WTC11 (cell line): ENCODE data around the gene TP73. TPM values are rescaled to one million over a fixed set of nuclear protein-coding genes. Genes with fewer than 3 reads are reported as not detected.

ENCODE experiments used
- ATAC-seq: fragments of 200-7000 bp; cut with Tn5 transposase; 2 replicates; pipeline ENCODE4 v1.10.0; 2021; ENCODE audit warnings: mild to moderate bottlenecking, moderate library complexity
- CTCF ChIA-PET: fragments of 300-600 bp; sonication (Branson Sonifier 250); formaldehyde crosslinking; loops from one replicate; lab custom pipeline; 2021; ENCODE audit warnings: antibody characterized with exemption; lab: Charles Lee
- POLR2A ChIA-PET: fragments of 350-600 bp; sonication (Branson Sonifier 250); formaldehyde crosslinking; loops from one replicate; lab custom pipeline; 2021; ENCODE audit warnings: antibody characterized with exemption; lab: Charles Lee
- DNase-seq: peaks from one replicate; pipeline ENCODE4 v3.0.0; 2021; ENCODE audit warnings: low spot score
- H3K27ac Mint-ChIP-seq: 2 replicates; pipeline ENCODE4 v1.8.0; 2021; ENCODE audit warnings: mixed read lengths
- H3K27me3 Mint-ChIP-seq: 2 replicates; pipeline ENCODE4 v1.8.0; 2021; ENCODE audit warnings: low read depth, mild to moderate bottlenecking, moderate library complexity, mixed read lengths
- H3K36me3 Mint-ChIP-seq: 2 replicates; pipeline ENCODE4 v1.8.0; 2021; ENCODE audit warnings: mixed read lengths
- H3K4me1 Mint-ChIP-seq: 2 replicates; pipeline ENCODE4 v1.8.0; 2022; ENCODE audit warnings: mixed read lengths
- H3K4me3 Mint-ChIP-seq: 2 replicates; pipeline ENCODE4 v1.8.0; 2021; ENCODE audit warnings: mild to moderate bottlenecking, moderate library complexity, mixed read lengths
- H3K9me3 Mint-ChIP-seq: 2 replicates; pipeline ENCODE4 v1.8.0; 2021; ENCODE audit warnings: mixed read lengths
- ATF1 ChIP-seq: sonication (generic); formaldehyde crosslinking; IDR thresholded peaks from 2 replicates; pipeline ENCODE4 v1.8.1; 2023; ENCODE audit warnings: mild to moderate bottlenecking, moderate library complexity, missing genetic modification reagents
- CBFB ChIP-seq: sonication (generic); formaldehyde crosslinking; IDR thresholded peaks from 2 replicates; pipeline ENCODE4 v1.8.1; 2022; ENCODE audit warnings: mild to moderate bottlenecking, low read depth, missing genetic modification reagents
- ETV6 ChIP-seq: sonication (generic); formaldehyde crosslinking; IDR thresholded peaks from 2 replicates; pipeline ENCODE4 v1.8.1; 2022; ENCODE audit warnings: mild to moderate bottlenecking, missing genetic modification reagents
- JAZF1 ChIP-seq: fragments of 250-450 bp; sonication (Bioruptor Pico); IDR thresholded peaks from 2 replicates; pipeline ENCODE4 v1.9.0; 2021; ENCODE audit warnings: moderate library complexity, mild to moderate bottlenecking, inconsistent platforms
- MXD4 ChIP-seq: fragments of 250-450 bp; sonication (Bioruptor Pico); IDR thresholded peaks from 2 replicates; pipeline ENCODE4 v1.8.0; 2021; ENCODE audit warnings: mild to moderate bottlenecking, moderate library complexity, borderline replicate concordance
- MYBL2 ChIP-seq: sonication (generic); formaldehyde crosslinking; IDR thresholded peaks from 2 replicates; pipeline ENCODE4 v1.8.1; 2023; ENCODE audit warnings: mild to moderate bottlenecking, moderate library complexity, missing genetic modification reagents
- TP53 ChIP-seq: sonication (generic); formaldehyde crosslinking; IDR thresholded peaks from 2 replicates; pipeline ENCODE4 v1.8.1; 2023; ENCODE audit warnings: mild to moderate bottlenecking, missing genetic modification reagents
- ZNF121 ChIP-seq: sonication (generic); formaldehyde crosslinking; IDR thresholded peaks from 2 replicates; pipeline ENCODE4 v1.8.0; 2023; ENCODE audit warnings: missing genetic modification reagents
- ZNF416 ChIP-seq: fragments of 250-450 bp; sonication (Bioruptor Pico); IDR thresholded peaks from 2 replicates; pipeline ENCODE4 v1.9.0; 2021; ENCODE audit warnings: mild to moderate bottlenecking, inconsistent platforms
- total RNA-seq: library from RNA; stranded (reverse); gene quantifications from 3 replicates; pipeline ENCODE4 v1.2.3, GENCODE V29; 2021
- TF ChIP-seq, protein P1 (sequence below): sonication (generic); formaldehyde crosslinking; IDR thresholded peaks from 2 replicates; pipeline ENCODE4 v1.8.0; 2023; ENCODE audit warnings: mild to moderate bottlenecking, missing genetic modification reagents
- TF ChIP-seq, protein P2 (sequence below): fragments of 250-450 bp; sonication (Bioruptor Pico); IDR thresholded peaks from 2 replicates; pipeline ENCODE4 v1.8.0; 2021; ENCODE audit warnings: mild to moderate bottlenecking
- TF ChIP-seq, protein P3 (sequence below): sonication (generic); formaldehyde crosslinking; conservative IDR thresholded peaks from 2 replicates; pipeline ENCODE4 v1.8.1; 2022; ENCODE audit warnings: mild to moderate bottlenecking, missing genetic modification reagents
- TF ChIP-seq, protein P4 (sequence below): sonication (generic); formaldehyde crosslinking; IDR thresholded peaks from 2 replicates; pipeline ENCODE4 v1.8.1; 2023; ENCODE audit warnings: mild to moderate bottlenecking, moderate library complexity, missing genetic modification reagents
- TF ChIP-seq, protein P5 (sequence below): sonication (generic); formaldehyde crosslinking; IDR thresholded peaks from 2 replicates; pipeline ENCODE4 v1.8.1; 2022; ENCODE audit warnings: mild to moderate bottlenecking, missing genetic modification reagents, moderate library complexity, borderline replicate concordance
- TF ChIP-seq, protein P6 (sequence below): fragments of 250-450 bp; sonication (Bioruptor Pico); IDR thresholded peaks from 2 replicates; pipeline ENCODE4 v1.9.0; 2021; ENCODE audit warnings: mild to moderate bottlenecking, borderline replicate concordance
- TF ChIP-seq, protein P7 (sequence below): sonication (generic); formaldehyde crosslinking; IDR thresholded peaks from 2 replicates; pipeline ENCODE4 v1.8.1; 2022; ENCODE audit warnings: missing genetic modification reagents, borderline replicate concordance

Gene TP73
- total RNA-seq, 1 experiment from 2014 or later, result 5.7 TPM

DNA sequence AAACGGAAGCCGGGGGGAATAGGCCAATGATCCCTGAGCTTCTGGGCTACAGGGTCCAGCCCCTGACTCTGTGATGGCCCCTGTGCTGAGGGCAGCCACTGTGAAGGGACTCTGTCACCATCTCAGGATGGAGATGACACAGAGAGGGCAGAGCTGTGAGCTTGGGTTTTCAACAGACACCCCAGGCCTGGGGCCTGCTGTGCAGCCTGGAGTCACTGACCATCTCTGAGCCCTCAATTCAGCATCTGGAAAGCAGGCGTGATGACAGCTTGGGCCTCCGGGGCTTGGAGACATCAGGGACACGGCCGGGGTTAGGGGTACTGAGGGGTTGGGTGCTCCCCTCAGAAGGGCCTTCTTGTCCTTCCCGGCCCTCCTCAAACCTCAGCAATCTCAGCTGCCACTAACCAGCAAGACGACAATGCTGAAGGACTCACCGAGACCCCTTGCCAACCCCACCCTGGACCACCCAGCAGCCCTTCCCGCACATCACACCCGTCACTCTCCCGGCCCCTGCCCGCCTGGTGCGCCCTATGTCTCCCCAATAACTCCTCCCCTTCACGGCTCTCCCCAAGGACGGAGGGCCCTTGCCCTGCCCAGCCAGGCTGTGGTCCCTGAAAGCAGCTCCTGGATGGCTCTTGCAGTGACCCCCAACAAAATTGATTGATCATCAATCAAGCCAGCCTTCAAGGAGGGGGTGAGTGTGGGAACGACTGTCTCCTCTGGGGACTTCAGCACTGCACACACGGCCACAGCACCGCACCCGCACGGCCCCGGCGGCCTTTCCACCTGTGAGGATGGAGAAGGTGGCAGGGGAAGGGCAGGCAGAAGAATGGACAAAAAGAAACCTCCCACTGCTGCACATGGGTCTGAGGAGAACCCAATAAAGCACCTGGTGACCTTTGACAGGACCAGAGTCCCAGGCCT is 45.3 kb upstream of the TP73 start:
- no peaks in the 10 kb centered on the region for H3K9me3 Mint-ChIP-seq
- DNase-seq (no peak), ATAC-seq (no peak)
- ChIA-PET CTCF (interaction anchor here (0.8 to 2.2 kb wide), 5 partner anchors 8 to 116 kb away, joined by 3 to 11 read pairs (median 5); no protein-coding TSS in a partner anchor), POLR2A (no interaction called here)
- TF ChIP-seq MXD4 (CRISPR knock-in tag), result no peak
- TF ChIP-seq, protein P1, sequence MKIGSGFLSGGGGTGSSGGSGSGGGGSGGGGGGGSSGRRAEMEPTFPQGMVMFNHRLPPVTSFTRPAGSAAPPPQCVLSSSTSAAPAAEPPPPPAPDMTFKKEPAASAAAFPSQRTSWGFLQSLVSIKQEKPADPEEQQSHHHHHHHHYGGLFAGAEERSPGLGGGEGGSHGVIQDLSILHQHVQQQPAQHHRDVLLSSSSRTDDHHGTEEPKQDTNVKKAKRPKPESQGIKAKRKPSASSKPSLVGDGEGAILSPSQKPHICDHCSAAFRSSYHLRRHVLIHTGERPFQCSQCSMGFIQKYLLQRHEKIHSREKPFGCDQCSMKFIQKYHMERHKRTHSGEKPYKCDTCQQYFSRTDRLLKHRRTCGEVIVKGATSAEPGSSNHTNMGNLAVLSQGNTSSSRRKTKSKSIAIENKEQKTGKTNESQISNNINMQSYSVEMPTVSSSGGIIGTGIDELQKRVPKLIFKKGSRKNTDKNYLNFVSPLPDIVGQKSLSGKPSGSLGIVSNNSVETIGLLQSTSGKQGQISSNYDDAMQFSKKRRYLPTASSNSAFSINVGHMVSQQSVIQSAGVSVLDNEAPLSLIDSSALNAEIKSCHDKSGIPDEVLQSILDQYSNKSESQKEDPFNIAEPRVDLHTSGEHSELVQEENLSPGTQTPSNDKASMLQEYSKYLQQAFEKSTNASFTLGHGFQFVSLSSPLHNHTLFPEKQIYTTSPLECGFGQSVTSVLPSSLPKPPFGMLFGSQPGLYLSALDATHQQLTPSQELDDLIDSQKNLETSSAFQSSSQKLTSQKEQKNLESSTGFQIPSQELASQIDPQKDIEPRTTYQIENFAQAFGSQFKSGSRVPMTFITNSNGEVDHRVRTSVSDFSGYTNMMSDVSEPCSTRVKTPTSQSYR (CRISPR knock-in tag), result no peak
- no peak for TF ChIP-seq TP53 (CRISPR knock-in tag)
- TF ChIP-seq ATF1, result no peak
- no peak for TF ChIP-seq ZNF121 (CRISPR knock-in tag)
- TF ChIP-seq, protein P2, sequence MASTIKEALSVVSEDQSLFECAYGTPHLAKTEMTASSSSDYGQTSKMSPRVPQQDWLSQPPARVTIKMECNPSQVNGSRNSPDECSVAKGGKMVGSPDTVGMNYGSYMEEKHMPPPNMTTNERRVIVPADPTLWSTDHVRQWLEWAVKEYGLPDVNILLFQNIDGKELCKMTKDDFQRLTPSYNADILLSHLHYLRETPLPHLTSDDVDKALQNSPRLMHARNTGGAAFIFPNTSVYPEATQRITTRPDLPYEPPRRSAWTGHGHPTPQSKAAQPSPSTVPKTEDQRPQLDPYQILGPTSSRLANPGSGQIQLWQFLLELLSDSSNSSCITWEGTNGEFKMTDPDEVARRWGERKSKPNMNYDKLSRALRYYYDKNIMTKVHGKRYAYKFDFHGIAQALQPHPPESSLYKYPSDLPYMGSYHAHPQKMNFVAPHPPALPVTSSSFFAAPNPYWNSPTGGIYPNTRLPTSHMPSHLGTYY (CRISPR knock-in tag), result no peak
- no peak for TF ChIP-seq ETV6 (CRISPR knock-in tag)
- TF ChIP-seq MYBL2 (CRISPR knock-in tag), result no peak
- no peak for TF ChIP-seq JAZF1 (CRISPR knock-in tag)
- TF ChIP-seq, protein P3, sequence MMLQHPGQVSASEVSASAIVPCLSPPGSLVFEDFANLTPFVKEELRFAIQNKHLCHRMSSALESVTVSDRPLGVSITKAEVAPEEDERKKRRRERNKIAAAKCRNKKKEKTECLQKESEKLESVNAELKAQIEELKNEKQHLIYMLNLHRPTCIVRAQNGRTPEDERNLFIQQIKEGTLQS, result no peak
- TF ChIP-seq, protein P4, sequence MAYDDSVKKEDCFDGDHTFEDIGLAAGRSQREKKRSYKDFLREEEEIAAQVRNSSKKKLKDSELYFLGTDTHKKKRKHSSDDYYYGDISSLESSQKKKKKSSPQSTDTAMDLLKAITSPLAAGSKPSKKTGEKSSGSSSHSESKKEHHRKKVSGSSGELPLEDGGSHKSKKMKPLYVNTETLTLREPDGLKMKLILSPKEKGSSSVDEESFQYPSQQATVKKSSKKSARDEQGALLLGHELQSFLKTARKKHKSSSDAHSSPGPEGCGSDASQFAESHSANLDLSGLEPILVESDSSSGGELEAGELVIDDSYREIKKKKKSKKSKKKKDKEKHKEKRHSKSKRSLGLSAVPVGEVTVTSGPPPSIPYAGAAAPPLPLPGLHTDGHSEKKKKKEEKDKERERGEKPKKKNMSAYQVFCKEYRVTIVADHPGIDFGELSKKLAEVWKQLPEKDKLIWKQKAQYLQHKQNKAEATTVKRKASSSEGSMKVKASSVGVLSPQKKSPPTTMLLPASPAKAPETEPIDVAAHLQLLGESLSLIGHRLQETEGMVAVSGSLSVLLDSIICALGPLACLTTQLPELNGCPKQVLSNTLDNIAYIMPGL, result no peak
- TF ChIP-seq, protein P5, sequence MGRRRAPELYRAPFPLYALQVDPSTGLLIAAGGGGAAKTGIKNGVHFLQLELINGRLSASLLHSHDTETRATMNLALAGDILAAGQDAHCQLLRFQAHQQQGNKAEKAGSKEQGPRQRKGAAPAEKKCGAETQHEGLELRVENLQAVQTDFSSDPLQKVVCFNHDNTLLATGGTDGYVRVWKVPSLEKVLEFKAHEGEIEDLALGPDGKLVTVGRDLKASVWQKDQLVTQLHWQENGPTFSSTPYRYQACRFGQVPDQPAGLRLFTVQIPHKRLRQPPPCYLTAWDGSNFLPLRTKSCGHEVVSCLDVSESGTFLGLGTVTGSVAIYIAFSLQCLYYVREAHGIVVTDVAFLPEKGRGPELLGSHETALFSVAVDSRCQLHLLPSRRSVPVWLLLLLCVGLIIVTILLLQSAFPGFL (CRISPR knock-in tag), result no peak
- TF ChIP-seq ZNF416, result no peak
- TF ChIP-seq, protein P6, sequence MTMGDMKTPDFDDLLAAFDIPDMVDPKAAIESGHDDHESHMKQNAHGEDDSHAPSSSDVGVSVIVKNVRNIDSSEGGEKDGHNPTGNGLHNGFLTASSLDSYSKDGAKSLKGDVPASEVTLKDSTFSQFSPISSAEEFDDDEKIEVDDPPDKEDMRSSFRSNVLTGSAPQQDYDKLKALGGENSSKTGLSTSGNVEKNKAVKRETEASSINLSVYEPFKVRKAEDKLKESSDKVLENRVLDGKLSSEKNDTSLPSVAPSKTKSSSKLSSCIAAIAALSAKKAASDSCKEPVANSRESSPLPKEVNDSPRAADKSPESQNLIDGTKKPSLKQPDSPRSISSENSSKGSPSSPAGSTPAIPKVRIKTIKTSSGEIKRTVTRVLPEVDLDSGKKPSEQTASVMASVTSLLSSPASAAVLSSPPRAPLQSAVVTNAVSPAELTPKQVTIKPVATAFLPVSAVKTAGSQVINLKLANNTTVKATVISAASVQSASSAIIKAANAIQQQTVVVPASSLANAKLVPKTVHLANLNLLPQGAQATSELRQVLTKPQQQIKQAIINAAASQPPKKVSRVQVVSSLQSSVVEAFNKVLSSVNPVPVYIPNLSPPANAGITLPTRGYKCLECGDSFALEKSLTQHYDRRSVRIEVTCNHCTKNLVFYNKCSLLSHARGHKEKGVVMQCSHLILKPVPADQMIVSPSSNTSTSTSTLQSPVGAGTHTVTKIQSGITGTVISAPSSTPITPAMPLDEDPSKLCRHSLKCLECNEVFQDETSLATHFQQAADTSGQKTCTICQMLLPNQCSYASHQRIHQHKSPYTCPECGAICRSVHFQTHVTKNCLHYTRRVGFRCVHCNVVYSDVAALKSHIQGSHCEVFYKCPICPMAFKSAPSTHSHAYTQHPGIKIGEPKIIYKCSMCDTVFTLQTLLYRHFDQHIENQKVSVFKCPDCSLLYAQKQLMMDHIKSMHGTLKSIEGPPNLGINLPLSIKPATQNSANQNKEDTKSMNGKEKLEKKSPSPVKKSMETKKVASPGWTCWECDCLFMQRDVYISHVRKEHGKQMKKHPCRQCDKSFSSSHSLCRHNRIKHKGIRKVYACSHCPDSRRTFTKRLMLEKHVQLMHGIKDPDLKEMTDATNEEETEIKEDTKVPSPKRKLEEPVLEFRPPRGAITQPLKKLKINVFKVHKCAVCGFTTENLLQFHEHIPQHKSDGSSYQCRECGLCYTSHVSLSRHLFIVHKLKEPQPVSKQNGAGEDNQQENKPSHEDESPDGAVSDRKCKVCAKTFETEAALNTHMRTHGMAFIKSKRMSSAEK (CRISPR knock-in tag), result no peak
- TF ChIP-seq CBFB (CRISPR knock-in tag), result no peak
- TF ChIP-seq, protein P7, sequence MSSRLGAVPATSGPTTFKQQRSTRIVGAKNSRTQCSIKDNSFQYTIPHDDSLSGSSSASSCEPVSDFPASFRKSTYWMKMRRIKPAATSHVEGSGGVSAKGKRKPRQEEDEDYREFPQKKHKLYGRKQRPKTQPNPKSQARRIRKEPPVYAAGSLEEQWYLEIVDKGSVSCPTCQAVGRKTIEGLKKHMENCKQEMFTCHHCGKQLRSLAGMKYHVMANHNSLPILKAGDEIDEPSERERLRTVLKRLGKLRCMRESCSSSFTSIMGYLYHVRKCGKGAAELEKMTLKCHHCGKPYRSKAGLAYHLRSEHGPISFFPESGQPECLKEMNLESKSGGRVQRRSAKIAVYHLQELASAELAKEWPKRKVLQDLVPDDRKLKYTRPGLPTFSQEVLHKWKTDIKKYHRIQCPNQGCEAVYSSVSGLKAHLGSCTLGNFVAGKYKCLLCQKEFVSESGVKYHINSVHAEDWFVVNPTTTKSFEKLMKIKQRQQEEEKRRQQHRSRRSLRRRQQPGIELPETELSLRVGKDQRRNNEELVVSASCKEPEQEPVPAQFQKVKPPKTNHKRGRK (CRISPR knock-in tag), result no peak
- no peak overlapping the region for H3K4me3 Mint-ChIP-seq
- no peaks in the 10 kb centered on the region for H3K36me3 Mint-ChIP-seq
- peaks cover 12% of the 10 kb centered on the region for H3K4me1 Mint-ChIP-seq
- no peak overlapping the region for H3K27ac Mint-ChIP-seq
- peaks cover 4% of the 10 kb centered on the region for H3K27me3 Mint-ChIP-seq
